Pons (tissue), 1 donor: ENCODE results near the gene TXNDC16.
A peak's percentile ranks its signal among the peaks of the same experiment; 100 is the strongest.
"Not testable (repeated sequence)": the region's sequence is repeated elsewhere in the genome, so short reads cannot be mapped to it uniquely, and the experiment has no call there.

Experiments
- DNase-seq: peaks from one replicate; pipeline ENCODE4 v3.0.0-alpha.2; 2016; ENCODE audit warnings: low spot score

Gene TXNDC16

GRCh38 chr14:52552063-52552988 lies at the start of gene TXNDC16, which contains the start of gene GPR137C:
Gene TXNDC16, minus strand, starts transcription at chr14:52552505. Its CDS starts 8,948 bp downstream, at chr14:52543557.
Gene GPR137C, plus strand, starts transcription at chr14:52552836. Its CDS starts 312 bp downstream, at chr14:52553148.
- peak; percentile 100 for DNase-seq

GRCh38 chr14:52599974-52600373 lies 47.7 kb upstream of the TXNDC16 start:
- no peak for DNase-seq

- no peak for DNase-seq
These were observed 46.3 kb upstream of the TXNDC16 start for GRCh38 chr14:52598568-52598967.

DNA sequence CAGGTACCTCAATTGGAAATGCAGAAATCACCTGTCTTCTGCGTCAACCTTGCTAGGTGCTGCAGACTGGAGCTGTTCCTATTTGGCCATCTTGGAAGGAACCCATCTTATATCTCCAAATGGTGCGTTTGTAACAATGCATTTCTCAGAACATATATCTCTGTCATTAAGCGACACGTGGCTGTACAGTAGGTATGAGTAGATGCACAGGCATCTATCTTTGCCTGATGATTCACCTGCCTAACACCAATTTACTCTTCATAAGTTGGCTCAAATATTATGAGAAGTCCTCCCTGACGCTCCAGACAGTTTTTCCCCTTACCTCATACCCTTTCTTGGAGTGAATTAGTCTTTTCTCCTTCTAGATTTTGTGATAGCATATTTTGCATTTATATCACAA lies 44.6 kb upstream of the TXNDC16 start:
- DNase-seq, result no peak

DNA sequence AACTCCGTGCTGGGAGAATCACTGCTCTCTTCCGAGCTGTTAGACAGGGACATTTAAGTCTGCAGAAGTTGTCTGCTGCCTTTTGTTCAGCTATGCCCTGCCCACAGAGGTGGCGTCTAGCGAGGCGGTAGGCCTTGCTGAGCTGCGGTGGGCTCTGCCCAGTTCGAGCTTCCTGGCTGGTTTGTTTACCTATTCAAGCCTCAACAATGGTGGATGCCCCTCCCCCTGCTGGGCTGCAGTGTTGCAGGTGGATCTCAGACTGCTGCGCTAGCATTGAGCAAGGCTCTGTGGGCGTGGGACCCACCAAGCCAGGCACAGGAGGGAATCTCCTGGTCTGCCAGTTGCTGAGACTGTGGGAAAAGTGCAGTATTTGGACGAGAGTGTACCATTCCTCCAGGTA lies 44.0 kb upstream of the TXNDC16 start:
- DNase-seq, result no peak

DNA sequence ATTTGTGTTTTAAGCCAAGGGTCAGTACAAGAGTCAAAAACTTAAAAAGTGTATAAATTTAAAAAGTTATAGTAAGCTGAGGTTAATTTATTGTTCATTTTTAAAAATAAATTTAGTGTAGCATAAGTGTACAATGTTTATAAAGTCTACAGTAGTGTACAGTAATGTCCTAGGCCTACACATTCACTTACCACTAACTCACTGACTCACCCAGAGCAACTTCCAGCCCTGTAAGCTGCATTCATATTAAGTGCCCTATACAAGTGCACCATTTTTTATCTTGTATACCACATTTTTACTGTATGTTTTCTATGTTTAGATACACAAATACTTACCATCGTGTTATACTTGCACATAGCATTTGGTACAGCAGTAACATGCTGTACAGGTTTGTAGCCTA lies 38.0 kb upstream of the TXNDC16 start:
- DNase-seq, result no peak

DNA sequence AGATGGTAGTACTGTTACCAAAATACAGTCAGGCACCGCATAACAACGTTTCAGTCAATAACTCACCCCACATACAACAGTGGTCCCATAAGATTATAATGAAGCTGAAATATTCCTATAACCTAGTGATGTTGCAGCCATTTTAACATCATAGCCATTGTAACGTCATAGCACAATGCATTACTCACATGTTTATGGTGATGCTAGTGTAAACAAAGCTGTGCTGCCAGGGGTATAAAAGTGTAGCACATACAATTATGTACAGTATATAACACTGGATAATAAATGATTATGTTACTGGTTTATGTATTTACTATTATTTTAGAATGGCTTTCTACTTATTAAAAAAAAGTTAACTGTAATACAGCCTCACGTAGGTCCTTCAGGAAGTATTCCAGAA lies 37.3 kb upstream of the TXNDC16 start:
- DNase-seq, result no peak

DNA sequence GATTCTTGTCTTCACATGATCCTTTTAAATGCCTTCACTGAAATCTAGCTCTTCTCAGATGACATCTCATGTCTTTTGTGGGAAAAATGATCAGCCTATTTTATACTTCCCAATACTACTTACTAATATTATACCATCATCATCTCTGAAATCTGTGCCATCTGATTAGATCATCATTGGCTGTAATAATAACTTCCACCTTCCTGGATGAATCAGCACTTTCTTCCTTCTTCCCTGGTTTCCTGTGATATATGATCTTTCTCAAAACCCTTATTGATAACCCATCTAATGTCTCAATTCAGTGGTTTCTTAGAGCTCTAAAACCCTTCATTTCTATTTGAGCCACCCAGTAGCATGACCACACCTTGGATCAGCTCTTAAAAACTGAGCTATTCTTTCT lies 31.2 kb upstream of the TXNDC16 start:
- no peak for DNase-seq

DNA sequence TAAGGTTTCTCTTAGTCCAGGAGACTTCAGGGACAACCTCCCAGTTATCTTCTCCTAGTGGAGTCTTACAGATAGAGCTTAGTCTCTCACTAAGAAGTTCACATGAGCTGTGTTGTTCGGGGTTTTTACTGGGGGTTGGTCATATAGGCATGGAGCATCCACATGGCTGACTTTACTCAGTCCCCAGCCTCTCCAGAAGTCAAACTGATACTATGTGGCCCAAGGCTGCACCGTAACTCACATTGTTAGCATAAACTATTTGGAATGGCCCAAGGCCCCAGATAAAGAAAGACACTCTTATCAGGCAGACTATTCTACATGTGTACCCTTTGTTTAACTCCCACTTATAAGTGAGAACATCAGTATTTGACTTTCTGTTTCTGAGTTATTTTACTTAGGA lies 23.6 kb upstream of the TXNDC16 start:
- DNase-seq, result no peak

DNA sequence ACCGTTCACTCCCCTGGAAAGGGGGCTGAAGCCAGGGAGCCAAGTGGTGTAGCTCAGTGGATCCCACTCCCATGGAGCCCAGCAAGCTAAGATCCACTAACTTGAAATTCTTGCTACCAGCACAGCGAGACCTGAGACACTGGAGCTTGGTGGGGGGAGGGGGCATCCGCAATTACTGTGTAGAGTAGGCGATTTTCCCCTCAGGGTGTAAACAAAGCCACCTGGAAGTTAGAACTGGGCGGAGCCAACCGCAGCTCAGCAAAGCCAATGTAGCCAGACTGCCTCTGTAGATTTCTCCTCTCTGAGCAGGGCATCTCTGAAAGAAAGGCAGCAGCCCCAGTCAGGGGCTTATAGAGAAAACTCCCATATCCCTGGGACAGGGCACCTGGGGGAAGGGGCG lies 16.1 kb upstream of the TXNDC16 start:
- DNase-seq, result not testable (repeated sequence)

- DNase-seq, result no peak
These were observed 10.8 kb upstream of the TXNDC16 start for GRCh38 chr14:52563120-52563519.

DNA sequence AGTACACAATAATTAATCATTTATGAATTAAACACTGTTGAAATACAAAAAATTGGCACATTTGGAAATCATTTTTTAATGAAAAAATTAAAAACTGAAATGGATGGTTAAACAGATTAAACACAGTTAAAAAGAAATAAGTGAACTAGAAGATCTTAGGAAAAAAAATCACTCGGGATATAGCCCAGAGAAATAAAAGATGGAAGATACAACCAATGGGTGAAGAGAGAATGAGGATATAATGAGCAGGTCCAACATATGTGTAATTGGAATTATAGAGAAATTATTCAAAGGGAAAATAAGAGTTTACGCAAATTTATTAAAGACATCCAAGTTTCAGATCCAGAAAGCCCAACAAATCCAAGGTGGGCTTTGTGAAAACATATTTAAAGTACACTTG lies 6.4 kb upstream of the TXNDC16 start:
- DNase-seq, result no peak

GRCh38 chr14:52553671-52554575 lies 1.6 kb upstream of the TXNDC16 start:
- DNase-seq, result peak; percentile 82

DNA sequence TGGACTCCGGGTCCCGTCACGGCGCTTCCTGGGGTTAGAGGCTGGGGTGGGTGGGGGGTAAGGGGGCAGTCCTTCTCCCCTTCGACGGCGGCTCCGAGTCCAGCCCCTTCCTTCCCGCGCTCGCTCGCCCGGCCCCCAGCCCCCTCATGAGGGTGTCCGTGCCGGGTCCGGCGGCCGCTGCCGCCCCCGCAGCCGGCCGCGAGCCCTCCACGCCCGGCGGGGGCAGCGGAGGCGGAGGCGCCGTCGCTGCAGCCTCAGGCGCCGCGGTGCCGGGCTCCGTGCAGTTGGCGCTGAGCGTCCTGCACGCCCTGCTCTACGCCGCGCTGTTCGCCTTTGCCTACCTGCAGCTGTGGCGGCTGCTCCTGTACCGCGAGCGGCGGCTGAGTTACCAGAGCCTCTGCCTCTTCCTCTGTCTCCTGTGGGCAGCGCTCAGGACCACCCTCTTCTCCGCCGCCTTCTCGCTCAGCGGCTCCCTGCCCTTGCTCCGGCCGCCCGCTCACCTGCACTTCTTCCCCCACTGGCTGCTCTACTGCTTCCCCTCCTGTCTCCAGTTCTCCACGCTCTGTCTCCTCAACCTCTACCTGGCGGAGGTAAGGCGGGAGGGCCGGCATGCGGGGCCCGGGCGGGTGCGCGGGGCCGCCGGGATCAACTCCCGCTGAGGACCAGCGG lies 831 bp upstream of the TXNDC16 start:
- DNase-seq, result no peak

- DNase-seq, result peak; percentile 61
These were observed 626 bp downstream of the TXNDC16 start for GRCh38 chr14:52551696-52552062.

- no peak for DNase-seq
These were observed 1.1 kb downstream of the TXNDC16 start for GRCh38 chr14:52551205-52551604.

DNA sequence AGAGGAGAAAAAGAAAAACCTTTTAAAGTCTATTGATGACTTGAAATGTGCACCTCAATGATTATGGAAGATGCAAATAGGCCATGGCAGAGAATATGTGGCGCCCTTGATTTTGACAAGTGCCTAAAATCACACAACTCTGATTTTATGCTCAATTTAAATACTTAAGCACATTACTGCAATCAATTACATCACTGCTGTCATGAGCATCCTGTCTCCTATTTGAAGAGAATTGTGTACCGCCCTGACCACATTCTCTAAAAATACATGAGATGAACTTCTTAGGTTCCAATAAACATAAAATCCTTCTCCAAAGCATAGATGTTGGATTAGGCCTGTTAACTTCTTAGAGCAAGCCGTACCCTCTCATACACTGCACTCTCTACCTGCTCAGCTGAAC lies 1.6 kb downstream of the TXNDC16 start:
- DNase-seq, result no peak

DNA sequence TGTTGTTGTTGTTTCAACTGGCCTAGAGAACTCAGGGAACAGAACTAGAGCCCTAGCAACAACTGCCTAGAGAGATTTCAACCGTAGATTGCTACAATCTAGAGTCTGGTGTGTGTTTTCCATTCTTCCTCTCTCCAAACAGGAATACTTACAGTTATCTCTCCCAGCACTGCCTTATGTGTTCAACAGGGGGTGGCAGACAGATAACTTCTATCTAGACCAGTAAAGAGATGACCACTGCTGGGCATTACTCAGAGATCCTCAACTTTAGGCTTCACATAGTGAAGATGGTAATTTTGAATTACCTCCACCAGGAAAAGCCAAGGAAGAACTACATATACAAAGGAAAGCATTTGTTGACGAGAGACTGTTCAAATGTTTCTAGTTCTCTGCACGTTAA lies 4.8 kb downstream of the TXNDC16 start:
- DNase-seq, result no peak

- no peak for DNase-seq
These were observed 5.3 kb downstream of the TXNDC16 start for GRCh38 chr14:52547027-52547426.

DNA sequence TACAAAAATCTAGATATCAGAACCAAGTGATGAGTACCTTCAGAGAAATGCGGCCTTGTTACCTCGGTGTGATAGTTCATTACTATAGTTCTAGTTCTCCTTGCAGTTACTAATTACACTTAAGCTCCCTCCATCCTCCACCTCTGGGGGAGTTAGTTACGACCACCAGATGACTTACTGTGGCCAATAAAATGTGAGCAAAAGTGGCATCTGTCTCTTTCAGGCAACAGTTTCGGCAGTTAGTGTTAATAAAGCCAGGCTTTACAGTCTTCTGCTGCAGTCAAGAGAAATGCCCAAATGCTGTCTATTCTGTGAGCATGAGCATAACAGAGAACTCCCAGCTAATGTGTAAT lies 6.0 kb downstream of the TXNDC16 start:
- DNase-seq, result no peak

- no peak for DNase-seq
These were observed 6.6 kb downstream of the TXNDC16 start for GRCh38 chr14:52545584-52546317.

- no peak for DNase-seq
These were observed 13.7 kb downstream of the TXNDC16 start for GRCh38 chr14:52538623-52539022.
